Activated B cell treated with CpG ODN at 0.5 μM for 24 hours (primary cell): ENCODE data around the gene RBMS3. TPM values are rescaled to one million over a fixed set of nuclear protein-coding genes. Genes with fewer than 3 reads are reported as not detected.

Experiments
- ATAC-seq: fragments of 200-7000 bp; cut with Tn5 transposase; one replicate; pipeline ENCODE4 v1.10.0; 2021; ENCODE audit warnings: low read depth, mild to moderate bottlenecking, moderate library complexity
- CTCF ChIA-PET: fragments of 350-600 bp; sonication (Branson Sonifier 250); formaldehyde crosslinking; loops from one replicate; lab custom pipeline; 2021; ENCODE audit warnings: antibody characterized with exemption; lab: Charles Lee
- POLR2A ChIA-PET: fragments of 350-600 bp; sonication (Branson Sonifier 250); formaldehyde crosslinking; loops from one replicate; lab custom pipeline; 2021; ENCODE audit warnings: antibody characterized with exemption; lab: Charles Lee
- DNase-seq: peaks from one replicate; pipeline ENCODE4 v3.0.0; 2022
- H3K27ac Mint-ChIP-seq: one replicate; pipeline ENCODE4 v1.8.0; 2020; ENCODE audit warnings: mixed read lengths
- H3K27me3 Mint-ChIP-seq: one replicate; pipeline ENCODE4 v1.8.0; 2021; ENCODE audit warnings: mixed read lengths
- H3K36me3 Mint-ChIP-seq: one replicate; pipeline ENCODE4 v1.8.0; 2021; ENCODE audit warnings: low read depth, mixed read lengths
- H3K4me1 Mint-ChIP-seq: one replicate; pipeline ENCODE4 v1.8.0; 2021; ENCODE audit warnings: mixed read lengths
- H3K4me3 Mint-ChIP-seq: one replicate; pipeline ENCODE4 v1.8.0; 2020; ENCODE audit warnings: mild to moderate bottlenecking, mixed read lengths
- H3K9me3 Mint-ChIP-seq: one replicate; pipeline ENCODE4 v1.8.0; 2020; ENCODE audit warnings: mixed read lengths
- CTCF ChIP-seq: fragments of 200-600 bp; IDR thresholded peaks from one replicate; pipeline ENCODE4 v1.8.0; 2022; ENCODE audit warnings: antibody characterized with exemption, mild to moderate bottlenecking
- intact Hi-C: fragments of 100-400 bp; cut with micrococcal nuclease; formaldehyde crosslinking; loops from one replicate; pipeline ENCODE4 v1.15.1; 2024
- total RNA-seq: library from RNA; stranded (reverse); gene quantifications from 2 replicates; pipeline ENCODE4 v1.2.3, GENCODE V29; 2022

RBMS3 gene
- total RNA-seq, 1 donor from 2014 or later, result 0.31 TPM

GRCh38 chr3:29410220-29410619, 129.3 kb downstream of the RBMS3 start:
- H3K27ac Mint-ChIP-seq, result no peak overlapping the region
- H3K4me3 Mint-ChIP-seq, result no peak overlapping the region
- ChIA-PET CTCF (no interaction called here), POLR2A (no interaction called here)
- no peak for DNase-seq
- ATAC-seq, result no peak
- H3K9me3 Mint-ChIP-seq, result no peaks in the 10 kb centered on the region
- no peaks in the 10 kb centered on the region for H3K36me3 Mint-ChIP-seq
- no peaks in the 10 kb centered on the region for H3K27me3 Mint-ChIP-seq
- H3K4me1 Mint-ChIP-seq, result peaks cover 8% of the 10 kb centered on the region
- intact Hi-C loops, result no loop called here
- no peak for TF ChIP-seq CTCF

GRCh38 chr3:29410660-29411405, 130.0 kb downstream of the RBMS3 start:
- no peak for TF ChIP-seq CTCF
- Mint-ChIP-seq H3K27ac (no peak overlapping the region), H3K4me1 (peaks cover 8% of the 10 kb centered on the region), H3K4me3 (no peak overlapping the region), H3K9me3 (no peaks in the 10 kb centered on the region), H3K36me3 (no peaks in the 10 kb centered on the region), H3K27me3 (no peaks in the 10 kb centered on the region)
- intact Hi-C loops, result no loop called here
- ChIA-PET CTCF (no interaction called here), POLR2A (no interaction called here)
- DNase-seq (no peak), ATAC-seq (no peak)

GRCh38 chr3:29412110-29412509, 131.2 kb downstream of the RBMS3 start:
- intact Hi-C loops, result no loop called here
- TF ChIP-seq CTCF, result no peak
- Mint-ChIP-seq H3K27me3 (no peaks in the 10 kb centered on the region), H3K9me3 (no peaks in the 10 kb centered on the region), H3K4me1 (peaks cover 8% of the 10 kb centered on the region), H3K27ac (no peak overlapping the region), H3K4me3 (no peak overlapping the region), H3K36me3 (no peaks in the 10 kb centered on the region)
- DNase-seq (no peak), ATAC-seq (no peak)
- CTCF ChIA-PET, result no interaction called here
- POLR2A ChIA-PET, result no interaction called here

DNA sequence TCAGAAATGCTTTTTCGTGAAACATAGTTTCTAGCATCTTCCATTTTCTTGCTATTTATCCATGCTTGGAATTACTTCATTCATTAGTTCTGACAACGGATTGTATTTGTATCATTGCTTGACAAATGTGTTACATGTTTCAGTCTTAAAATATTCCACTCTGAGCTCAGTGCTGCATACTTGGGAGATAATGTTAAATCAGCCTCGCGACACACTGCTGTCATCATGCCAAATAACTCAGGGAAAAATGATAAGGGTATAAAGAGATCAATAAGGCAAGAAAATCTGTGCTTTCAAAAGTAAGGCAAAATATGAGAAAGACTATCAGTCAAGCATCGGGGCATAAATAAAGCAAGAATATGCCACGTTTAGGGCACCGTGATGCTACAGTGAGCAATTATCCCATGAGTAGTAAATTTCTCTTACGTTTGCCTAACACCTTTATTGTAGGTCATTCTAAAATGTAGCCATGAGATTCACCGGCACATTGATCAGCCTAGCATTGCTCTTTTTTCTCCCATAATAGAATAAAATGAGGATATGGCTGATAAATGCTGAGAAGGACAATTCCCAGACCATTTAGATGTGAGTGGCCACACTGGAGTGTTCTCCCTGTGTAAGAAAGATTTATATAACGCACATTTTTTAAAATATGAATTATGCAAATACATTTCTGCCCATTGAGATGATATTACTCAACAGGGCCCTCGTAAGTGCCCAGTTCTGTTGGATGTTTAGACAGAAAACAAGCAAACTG, 133.8 kb downstream of the RBMS3 start:
- no peak for ATAC-seq
- Mint-ChIP-seq H3K27ac (no peak overlapping the region), H3K4me3 (no peak overlapping the region), H3K36me3 (no peaks in the 10 kb centered on the region), H3K27me3 (no peaks in the 10 kb centered on the region), H3K4me1 (peaks cover 8% of the 10 kb centered on the region), H3K9me3 (no peaks in the 10 kb centered on the region)
- no peak for TF ChIP-seq CTCF
- ChIA-PET POLR2A (no interaction called here), CTCF (no interaction called here)
- intact Hi-C loops, result no loop called here
- no peak for DNase-seq

DNA sequence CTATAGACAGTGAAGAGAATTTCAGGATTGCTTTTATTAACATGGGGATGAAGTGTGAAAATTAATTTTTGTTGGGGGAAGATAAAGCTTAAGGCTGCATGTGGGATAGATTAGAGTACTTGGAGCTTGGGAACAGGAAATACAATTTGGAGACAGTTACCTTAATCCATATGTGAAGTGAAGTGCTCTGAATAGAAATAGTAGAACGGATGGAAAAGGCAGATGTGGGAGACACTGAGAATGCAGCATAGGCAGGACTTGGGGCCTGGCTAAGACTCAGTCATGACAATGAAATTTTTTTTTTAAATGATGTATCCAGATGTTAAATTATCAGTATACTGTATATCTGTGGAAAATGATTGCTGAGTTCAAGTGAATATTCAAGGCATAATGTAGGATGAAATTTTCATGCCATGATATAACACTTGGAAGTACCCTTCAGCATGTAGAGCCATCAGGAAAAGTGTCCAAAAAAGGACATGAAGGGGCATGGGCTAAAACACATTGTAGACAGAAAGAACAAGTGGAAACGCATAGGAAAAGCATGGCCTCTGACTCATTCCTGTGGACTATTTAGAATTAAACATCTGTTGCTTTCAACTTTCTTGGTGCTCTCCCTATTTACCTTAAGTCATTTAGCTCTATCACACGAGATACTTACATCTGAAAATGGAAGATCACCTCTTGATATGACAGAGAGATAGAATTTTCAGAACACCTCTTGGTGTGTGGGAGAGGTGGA, 134.8 kb downstream of the RBMS3 start:
- Mint-ChIP-seq H3K27ac (no peak overlapping the region), H3K4me1 (peaks cover 6% of the 10 kb centered on the region), H3K4me3 (no peak overlapping the region), H3K9me3 (no peaks in the 10 kb centered on the region), H3K36me3 (no peaks in the 10 kb centered on the region), H3K27me3 (no peaks in the 10 kb centered on the region)
- ATAC-seq, result no peak
- ChIA-PET CTCF (no interaction called here), POLR2A (no interaction called here)
- DNase-seq, result no peak
- no peak for TF ChIP-seq CTCF
- intact Hi-C loops, result no loop called here
